Epithelial cell of proximal tubule (primary cell): ENCODE data around the gene CABCOCO1. TPM values are rescaled to one million over a fixed set of nuclear protein-coding genes. Genes with fewer than 3 reads are reported as not detected.

ENCODE experiments used
- DNase-seq: peaks from one replicate; pipeline ENCODE4 v3.0.0-alpha.2; 2011; ENCODE audit warnings: low read depth
- H3K4me3 ChIP-seq: 2 replicates; pipeline ENCODE4 v1.5.1; 2011; ENCODE audit warnings: low read depth, mild to moderate bottlenecking, low read length
- CTCF ChIP-seq: conservative IDR thresholded peaks from 2 replicates; pipeline ENCODE4 v1.5.1; 2012; ENCODE audit warnings: low read depth, mild to moderate bottlenecking, low read length
- total RNA-seq: library from RNA; depleted of rRNA; stranded (reverse); fragments of >200 nt; gene quantifications from 2 replicates; pipeline ENCODE4 v1.2.3, GENCODE V29; 2015

CABCOCO1 gene
- total RNA-seq, 1 donor from 2014 or later, result 0.86 TPM

GRCh38 chr10:61628875-61629513 lies 33.7 kb upstream of the CABCOCO1 start:
- peak; percentile 91 for DNase-seq
- TF ChIP-seq CTCF, result no peak
- no peak overlapping the region for H3K4me3 ChIP-seq

GRCh38 chr10:61629576-61629975 lies 33.2 kb upstream of the CABCOCO1 start:
- DNase-seq, result no peak
- no peak overlapping the region for H3K4me3 ChIP-seq
- no peak for TF ChIP-seq CTCF

DNA sequence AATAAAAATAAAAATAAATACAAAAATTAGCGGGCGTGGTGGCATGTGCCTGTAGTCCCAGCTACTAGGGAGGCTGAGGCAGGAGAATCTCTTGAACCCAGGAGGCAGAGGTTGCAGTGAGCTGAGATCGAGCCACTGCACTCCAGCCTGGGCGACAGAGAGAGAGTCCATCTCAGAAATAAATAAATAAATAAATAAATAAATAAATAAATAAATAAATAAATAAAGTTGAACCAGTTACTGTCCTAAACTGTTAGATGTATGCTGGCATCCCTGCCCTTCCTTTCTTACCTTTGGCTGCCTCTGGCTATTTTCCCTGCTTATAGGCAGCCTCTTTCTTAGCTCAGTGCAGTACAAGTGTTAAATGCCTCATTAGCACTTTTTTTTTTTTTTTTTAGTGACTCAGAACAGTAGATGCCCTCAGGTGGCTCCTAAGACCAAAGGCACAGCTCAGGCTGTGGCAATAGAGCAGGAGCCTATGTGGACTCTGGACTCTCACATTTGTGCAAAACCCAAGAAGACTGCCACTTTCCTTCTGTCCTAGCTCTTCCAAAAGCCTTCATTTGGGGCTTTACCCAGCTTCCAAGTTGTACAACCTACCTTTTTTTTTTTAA lies 30.6 kb upstream of the CABCOCO1 start:
- peak; percentile 49 for DNase-seq
- no peak overlapping the region for H3K4me3 ChIP-seq
- TF ChIP-seq CTCF, result no peak

- DNase-seq, result no peak
- no peak for TF ChIP-seq CTCF
- H3K4me3 ChIP-seq, result no peak overlapping the region
Measured at GRCh38 chr10:61633665-61634064, 29.1 kb upstream of the CABCOCO1 start.

DNA sequence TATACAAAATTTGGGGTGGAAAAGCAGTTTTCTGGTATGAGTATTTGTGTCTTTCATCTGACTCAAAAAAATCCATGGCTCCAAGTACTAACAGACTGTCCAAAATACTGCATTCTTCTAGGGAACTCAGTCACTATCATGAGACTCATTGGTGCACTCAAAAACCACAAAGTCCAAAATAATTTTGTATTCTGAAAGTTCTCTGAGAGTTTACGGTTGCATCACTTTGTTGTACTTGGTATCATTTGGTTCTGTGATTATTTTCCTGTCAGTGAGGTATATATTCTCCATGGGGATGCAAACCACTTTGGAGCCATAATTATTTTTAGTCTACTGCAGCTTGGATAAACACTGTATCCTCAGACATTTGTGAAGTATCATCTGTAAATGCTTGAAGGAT lies 28.0 kb upstream of the CABCOCO1 start:
- TF ChIP-seq CTCF, result no peak
- H3K4me3 ChIP-seq, result no peak overlapping the region
- DNase-seq, result no peak

GRCh38 chr10:61635471-61635870 lies 27.3 kb upstream of the CABCOCO1 start:
- TF ChIP-seq CTCF, result no peak
- H3K4me3 ChIP-seq, result no peak overlapping the region
- no peak for DNase-seq

DNA sequence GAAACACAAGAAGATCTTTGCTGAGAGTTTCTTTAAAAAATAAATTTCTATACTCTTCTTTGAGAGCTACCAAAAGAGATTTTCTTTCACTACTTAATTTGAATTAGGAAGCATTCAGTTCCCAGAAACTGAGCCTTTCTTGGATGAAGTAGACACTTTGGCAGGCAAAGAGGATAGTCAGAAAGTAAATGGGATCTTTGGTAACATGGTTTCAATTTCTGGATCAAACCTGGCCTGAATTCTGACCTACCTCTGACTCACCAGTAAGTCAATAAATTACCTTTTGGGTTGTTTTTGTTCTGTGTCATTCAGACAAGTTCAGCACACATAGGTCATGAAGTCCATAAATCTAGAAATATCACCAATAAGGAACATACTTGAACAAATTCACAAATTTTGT lies 26.8 kb upstream of the CABCOCO1 start:
- no peak for TF ChIP-seq CTCF
- H3K4me3 ChIP-seq, result no peak overlapping the region
- DNase-seq, result peak; percentile 68
